Measurements from ENCODE around the gene STARD5.

Gene STARD5

GRCh38 chr15:81309647-81310450 lies 14.1 kb downstream of the STARD5 start:
- no peak for DNase-seq

DNA sequence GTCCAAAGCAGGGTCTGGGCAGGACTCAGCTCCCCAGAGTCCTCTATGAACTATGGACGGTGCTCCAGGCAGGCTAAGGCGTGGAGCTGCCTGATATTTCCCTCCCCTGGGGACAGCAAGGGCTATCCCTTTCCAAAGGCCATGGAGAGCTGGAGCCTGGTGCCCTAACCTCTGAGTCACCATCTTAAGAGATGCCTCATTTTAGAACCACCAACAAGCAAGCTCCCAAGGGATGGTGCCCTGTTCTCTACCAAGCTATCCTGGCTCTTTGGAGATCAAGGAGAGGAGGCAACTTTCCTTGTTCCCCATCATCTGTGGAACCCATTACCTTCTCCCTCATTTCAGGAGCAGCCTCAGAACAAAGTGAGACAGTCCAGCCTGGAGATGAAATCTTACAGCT lies 15.7 kb downstream of the STARD5 start:
- no peak for DNase-seq

GRCh38 chr15:81304226-81304625 lies 19.7 kb downstream of the STARD5 start:
- DNase-seq: no peak

GRCh38 chr15:81303244-81304225 lies 20.4 kb downstream of the STARD5 start:
- no peak for DNase-seq

DNA sequence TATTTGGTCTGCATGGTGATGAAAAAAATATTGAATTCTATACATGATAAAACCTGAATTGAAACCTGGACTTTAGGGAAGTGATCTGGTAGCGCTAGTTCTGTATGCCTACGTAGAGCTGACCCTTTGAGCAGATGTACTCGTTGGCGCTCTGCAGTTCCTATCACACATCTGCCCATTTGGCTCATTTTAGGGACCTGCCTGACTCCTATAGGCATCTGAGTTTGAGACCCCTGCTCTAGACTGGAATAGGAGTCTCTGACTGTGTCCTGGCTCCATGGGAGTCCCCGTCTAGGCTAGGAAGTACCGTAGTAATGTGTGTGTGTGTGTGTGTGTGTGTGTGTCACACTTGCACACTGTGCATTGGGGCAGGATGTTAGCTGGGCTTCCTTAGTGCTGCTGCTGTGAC lies 21.2 kb downstream of the STARD5 start:
- no peak for DNase-seq

GRCh38 chr15:81301815-81302399 lies 22.0 kb downstream of the STARD5 start:
- DNase-seq: no peak

GRCh38 chr15:81301385-81301784 lies 22.6 kb downstream of the STARD5 start:
- no peak for DNase-seq

GRCh38 chr15:81299630-81300273 lies 24.2 kb downstream of the STARD5 start:
- no peak for DNase-seq

- no peak for DNase-seq
These were observed 24.8 kb downstream of the STARD5 start for GRCh38 chr15:81299156-81299555.

DNA sequence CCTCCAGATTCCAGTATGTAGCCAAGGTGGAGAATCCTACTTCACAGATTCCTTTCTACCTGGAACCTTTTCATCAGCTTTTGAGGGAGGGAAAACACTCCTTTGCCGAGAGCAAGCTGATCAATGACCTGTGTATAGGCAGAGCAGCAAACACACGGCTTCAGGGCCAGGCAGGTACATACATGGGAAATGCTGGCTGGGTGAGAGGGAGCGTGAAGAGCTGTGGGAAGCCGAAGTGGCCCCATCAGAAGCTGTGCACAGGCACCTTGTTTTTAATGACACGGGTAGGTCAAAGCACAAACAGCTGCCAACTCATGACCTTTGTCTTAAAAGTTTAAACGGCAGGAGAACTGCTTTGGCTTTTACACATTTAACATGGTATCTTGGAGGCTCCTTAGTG lies 25.3 kb downstream of the STARD5 start:
- no peak for DNase-seq

DNA sequence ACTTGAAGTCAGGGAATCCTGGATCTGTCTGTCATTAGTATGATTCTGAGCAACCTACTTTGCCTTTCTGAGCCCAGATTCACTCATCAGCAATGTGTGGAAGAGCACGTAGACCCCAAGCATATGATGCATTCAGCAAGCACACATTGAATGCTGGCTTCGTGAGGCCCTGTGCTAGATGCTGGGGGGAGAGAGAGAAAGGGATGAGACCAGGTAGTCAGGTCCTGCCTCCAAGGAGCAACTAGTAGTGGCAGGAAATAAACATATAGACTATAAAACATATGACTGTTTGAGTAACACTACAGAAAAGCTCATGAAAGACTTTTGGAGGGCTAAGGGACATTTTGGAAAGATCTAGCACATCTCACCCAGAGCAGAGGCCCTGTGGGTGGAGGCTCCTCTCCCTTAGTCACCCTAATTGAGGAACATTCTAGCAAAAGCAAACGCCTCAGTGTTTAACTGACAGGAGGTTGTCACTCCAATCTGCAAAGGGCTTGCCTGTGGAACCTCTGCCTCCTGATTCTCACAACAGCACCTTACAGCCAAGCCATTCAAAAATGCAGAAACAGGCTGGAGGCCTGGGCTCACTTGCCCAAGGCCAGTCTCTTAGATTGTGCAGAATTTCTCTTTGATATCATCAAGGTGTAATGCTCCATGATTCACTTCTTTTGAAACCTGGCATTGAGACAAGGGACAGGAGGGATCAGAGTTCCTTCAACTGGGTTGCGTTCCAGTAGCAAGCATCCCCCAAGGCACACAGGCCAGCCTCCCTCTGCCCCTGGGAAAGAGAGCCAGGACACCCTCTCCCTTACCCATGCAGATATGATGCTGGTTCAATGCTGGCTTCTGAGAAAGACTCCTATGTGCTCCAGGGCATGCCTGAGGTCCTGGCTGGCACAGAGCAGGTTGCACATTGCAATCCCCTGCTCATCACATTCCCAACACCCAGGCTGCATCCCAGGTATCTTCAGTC lies 26.1 kb downstream of the STARD5 start:
- DNase-seq: no peak

DNA sequence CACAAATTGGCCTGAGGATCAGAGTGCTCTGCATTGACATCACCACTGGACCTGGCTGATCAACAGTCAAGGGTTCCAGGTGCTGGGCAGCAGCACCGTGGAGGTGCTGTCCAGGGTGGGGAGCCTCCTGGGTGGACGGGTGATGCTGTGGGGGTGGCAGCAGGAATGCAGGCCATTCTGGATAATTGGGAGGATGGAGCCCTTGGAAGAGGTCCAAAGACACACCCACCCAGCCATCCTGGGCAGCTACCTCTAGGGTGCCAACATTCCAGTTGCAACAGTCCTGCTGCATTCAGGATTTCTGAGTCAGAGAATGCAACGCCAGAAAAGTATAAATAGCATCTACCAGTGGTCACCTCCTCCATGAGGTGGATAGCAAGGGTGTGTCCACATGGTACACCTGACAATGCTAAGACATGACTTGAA lies 26.8 kb downstream of the STARD5 start:
- no peak for DNase-seq

DNA sequence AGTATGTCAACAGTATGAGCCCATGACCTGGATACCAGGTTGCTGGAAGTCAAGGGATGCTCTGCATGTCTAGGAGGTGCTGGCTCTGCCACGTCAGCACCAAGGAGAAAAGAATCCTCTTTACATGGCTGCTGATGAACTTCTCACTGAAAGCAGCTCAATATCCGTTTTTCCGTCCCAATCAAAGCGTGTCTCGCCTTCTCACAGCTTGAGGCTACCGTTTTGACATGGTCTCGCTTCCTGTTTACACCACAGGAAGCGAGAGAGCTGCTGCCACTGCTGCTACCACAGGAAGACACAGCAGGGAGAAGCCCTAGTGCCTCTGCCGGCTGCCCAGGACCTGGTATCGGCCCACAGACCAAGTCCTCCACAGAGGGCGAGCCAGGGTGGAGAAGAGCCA lies 27.3 kb downstream of the STARD5 start:
- no peak for DNase-seq

GRCh38 chr15:81296186-81296585 lies 27.8 kb downstream of the STARD5 start:
- DNase-seq: no peak

- DNase-seq: no peak
These were observed 28.3 kb downstream of the STARD5 start for GRCh38 chr15:81295486-81296121.

GRCh38 chr15:81294516-81294880 lies 29.4 kb downstream of the STARD5 start:
- DNase-seq: no peak

DNA sequence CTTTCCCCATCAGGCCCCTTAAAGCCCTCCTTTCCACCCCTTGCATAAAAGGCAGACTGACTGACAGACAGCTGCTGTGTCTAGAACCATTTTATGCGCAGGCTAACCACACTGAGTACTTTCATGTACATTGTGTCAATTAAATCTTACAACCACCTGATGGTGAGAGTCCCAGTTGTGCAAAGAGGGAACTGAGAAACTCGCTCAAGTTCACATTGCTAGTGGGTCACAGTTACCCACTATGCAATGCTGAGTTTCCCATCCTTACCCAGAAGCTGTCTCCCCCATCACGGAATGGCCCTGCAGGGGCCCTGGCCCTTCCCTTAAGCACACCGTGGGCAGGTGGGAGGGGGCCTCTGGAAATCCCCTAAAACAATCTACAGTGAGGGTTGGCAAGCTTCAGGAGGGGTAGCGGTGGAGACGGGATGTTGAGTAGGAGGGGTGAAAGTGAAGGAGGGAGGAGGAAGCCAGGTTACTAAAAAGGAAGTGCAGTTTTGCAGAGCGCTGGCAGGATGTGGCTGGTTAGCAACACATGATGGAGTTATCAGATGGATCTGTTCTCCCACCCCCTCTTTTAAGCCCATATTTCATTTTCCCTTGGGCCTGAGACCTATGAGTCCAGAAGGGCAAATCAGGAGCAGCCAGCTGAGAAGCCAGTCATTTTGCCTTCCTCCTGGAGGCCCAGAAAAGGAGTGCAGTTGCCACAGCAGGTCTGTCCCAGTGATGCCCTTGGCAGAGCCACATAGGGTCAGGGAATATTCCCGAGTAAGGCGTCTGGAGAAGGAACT lies 30.0 kb downstream of the STARD5 start:
- DNase-seq: no peak

DNA sequence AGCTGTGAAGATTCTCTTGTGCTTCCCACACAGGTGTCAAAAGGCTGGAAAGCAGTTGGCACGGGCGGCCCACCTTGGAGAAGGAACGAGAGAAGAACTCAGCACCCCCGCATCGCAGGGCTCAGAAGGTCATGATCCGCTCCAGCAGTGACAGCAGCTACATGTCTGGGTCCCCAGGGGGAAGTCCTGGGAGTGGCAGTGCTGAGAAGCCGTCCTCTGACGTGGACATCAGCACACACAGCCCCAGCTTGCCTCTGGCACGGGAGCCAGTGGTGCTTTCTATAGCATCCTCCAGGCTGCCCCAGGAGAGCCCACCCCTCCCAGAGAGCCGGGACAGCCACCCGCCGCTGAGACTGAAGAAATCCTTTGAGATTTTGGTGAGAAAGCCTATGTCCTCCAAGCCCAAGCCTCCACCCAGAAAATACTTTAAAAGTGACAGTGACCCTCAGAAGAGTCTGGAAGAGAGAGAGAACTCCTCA lies 31.4 kb downstream of the STARD5 start:
- DNase-seq: no peak

GRCh38 chr15:81291916-81292522 lies 31.9 kb downstream of the STARD5 start:
- DNase-seq: no peak

DNA sequence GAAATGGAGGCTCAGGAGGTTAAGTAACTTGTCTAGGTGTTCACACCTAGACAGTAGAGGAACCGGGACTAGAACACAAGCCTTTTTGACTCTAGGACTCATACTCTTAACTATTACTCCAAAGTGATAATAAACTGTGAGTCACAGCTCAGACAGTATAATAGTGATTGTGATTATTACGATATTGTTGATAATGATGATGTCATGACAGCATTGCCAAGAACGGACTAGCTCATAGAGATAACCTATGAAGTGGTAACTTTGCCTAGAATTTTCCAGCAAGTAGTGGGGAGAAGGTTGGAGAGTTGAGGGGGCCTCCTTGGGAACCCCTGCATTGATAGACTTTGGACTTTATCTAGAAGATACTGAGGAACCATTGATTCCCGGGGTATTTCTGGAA lies 34.0 kb downstream of the STARD5 start:
- DNase-seq: no peak
